Activated naive CD8-positive, alpha-beta T cell (primary cell): ENCODE results near the gene STXBP6.

ENCODE experiments used
- H3K27ac Mint-ChIP-seq: one replicate; pipeline ENCODE4 v1.8.0; 2021; ENCODE audit warnings: mixed read lengths
- H3K27me3 Mint-ChIP-seq: one replicate; pipeline ENCODE4 v1.8.0; 2021; ENCODE audit warnings: mixed read lengths
- H3K36me3 Mint-ChIP-seq: one replicate; pipeline ENCODE4 v1.8.0; 2021; ENCODE audit warnings: mixed read lengths
- H3K4me1 Mint-ChIP-seq: one replicate; pipeline ENCODE4 v1.8.0; 2021; ENCODE audit warnings: low read depth, mixed read lengths
- H3K4me3 Mint-ChIP-seq: one replicate; pipeline ENCODE4 v1.8.0; 2021; ENCODE audit warnings: mild to moderate bottlenecking, mixed read lengths
- H3K9me3 Mint-ChIP-seq: one replicate; pipeline ENCODE4 v1.8.0; 2021; ENCODE audit warnings: low read depth, mixed read lengths

STXBP6 gene

DNA sequence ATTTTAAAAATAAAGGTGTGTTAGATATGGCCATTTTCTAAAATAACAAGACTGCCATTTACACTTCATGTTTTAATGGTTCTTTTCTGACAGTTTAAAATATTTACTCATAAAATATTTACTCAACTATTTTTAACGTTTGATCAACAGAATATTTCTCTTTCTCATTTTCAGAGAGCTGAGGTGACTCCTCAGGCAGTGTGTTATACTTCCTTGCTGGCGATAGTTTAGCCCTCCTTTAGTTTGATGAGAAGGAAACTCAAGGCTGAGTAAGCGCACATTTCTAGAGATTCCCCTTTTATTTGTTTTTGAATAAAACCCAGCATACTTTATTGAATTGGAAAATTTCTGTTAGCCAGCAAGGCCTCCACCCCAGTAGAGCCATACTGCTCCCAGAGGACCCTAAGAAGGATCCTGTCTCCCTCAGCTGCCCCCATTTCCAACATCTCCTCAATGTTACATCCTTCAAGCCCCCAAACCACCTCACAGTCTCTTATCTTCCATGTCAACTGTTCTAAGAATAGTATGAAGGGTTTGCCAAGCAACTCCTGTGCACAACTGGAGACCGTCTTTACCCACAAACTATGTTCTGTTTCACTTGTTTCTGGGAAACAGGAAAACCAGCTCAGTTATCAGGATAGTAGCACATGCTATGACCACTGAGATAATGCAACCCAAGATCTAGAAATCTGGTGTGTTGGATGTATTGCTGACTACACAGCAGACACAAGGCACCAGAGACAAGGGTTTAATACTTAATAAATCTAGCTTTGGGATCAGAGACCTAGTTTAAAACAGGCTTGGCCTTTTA lies 129.5 kb downstream of the STXBP6 start:
- no peak overlapping the region for H3K27ac Mint-ChIP-seq
- H3K36me3 Mint-ChIP-seq: no peaks in the 10 kb centered on the region
- no peaks in the 10 kb centered on the region for H3K9me3 Mint-ChIP-seq
- H3K4me1 Mint-ChIP-seq: no peaks in the 10 kb centered on the region
- H3K27me3 Mint-ChIP-seq: peaks cover 21% of the 10 kb centered on the region
- no peak overlapping the region for H3K4me3 Mint-ChIP-seq

DNA sequence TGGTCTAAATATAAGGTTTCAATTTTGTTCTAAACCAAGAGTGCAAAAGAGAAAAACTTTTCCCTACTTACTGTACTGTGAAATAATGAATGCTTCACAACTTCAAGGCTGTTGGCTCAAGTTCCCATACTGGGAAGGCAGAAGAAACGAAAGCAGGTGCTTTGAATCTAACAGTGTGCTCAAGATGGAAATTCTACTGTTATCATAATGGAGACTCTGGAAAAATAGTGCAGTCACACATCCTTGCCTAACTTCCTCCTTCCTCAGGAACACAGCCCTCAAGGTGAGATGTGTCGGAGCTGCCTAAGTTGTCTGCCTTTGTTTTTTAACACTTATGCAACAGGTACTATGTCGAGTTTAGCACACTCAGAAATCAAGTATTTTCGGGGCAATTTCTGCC lies 131.1 kb downstream of the STXBP6 start:
- H3K9me3 Mint-ChIP-seq: no peaks in the 10 kb centered on the region
- no peaks in the 10 kb centered on the region for H3K4me1 Mint-ChIP-seq
- H3K36me3 Mint-ChIP-seq: no peaks in the 10 kb centered on the region
- peaks cover 17% of the 10 kb centered on the region for H3K27me3 Mint-ChIP-seq
- H3K4me3 Mint-ChIP-seq: no peak overlapping the region
- H3K27ac Mint-ChIP-seq: no peak overlapping the region

DNA sequence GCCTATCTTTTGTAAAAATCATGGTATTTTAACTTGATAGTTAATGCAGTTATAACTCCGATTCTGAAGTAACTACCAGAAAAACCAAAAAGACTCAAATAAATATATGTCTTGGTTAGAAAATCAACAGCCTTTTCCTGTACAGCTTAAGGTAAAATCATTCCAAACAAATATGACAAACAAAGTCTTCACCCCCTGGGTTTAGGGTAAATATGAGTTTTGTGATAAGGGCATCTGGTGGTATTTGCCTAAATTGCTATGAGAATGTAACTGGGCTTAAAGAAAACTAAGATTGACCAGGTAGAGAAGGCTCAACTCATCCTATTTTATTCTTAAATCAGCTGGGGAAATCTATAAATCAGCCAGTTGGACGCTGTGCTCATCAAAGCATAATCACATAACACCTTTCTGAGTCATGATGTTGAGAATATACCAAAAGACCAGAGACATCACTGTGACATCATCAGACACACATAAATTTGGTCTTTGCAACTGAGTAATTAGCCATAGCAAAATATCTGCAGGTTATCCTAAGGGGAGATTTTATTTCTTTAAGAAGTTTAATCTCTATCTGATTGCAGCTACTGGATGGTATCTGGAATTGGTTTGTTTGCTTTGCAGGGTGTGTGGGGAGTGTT lies 133.9 kb downstream of the STXBP6 start:
- Mint-ChIP-seq H3K27me3 (peaks cover 15% of the 10 kb centered on the region), H3K4me3 (no peak overlapping the region), H3K36me3 (no peaks in the 10 kb centered on the region), H3K27ac (no peak overlapping the region), H3K9me3 (no peaks in the 10 kb centered on the region), H3K4me1 (no peaks in the 10 kb centered on the region)

DNA sequence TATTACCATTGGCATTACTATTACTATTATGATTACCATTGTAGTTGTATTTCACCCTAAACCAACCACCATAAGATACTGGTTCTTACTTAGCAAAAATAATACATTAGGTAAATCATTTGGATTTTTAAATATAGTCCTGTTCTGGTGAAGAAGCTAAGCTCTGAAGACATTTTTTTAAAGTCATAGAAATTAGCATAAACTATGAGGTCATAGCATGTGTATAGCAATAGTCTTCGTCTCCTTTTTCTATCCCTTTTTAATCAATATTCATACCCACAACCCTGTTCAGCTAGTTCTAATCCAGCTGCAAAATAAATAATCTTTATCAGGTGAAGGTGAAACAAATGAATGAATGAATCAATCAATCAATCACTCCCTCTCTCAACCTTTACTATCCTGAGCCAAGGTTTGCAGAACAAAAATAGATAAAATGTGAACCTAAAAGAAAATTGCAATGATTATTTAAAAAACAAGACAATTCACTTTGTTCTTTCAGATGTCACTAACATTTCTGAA lies 134.5 kb downstream of the STXBP6 start:
- H3K4me3 Mint-ChIP-seq: no peak overlapping the region
- no peaks in the 10 kb centered on the region for H3K9me3 Mint-ChIP-seq
- H3K4me1 Mint-ChIP-seq: no peaks in the 10 kb centered on the region
- no peak overlapping the region for H3K27ac Mint-ChIP-seq
- no peaks in the 10 kb centered on the region for H3K36me3 Mint-ChIP-seq
- peaks cover 15% of the 10 kb centered on the region for H3K27me3 Mint-ChIP-seq

DNA sequence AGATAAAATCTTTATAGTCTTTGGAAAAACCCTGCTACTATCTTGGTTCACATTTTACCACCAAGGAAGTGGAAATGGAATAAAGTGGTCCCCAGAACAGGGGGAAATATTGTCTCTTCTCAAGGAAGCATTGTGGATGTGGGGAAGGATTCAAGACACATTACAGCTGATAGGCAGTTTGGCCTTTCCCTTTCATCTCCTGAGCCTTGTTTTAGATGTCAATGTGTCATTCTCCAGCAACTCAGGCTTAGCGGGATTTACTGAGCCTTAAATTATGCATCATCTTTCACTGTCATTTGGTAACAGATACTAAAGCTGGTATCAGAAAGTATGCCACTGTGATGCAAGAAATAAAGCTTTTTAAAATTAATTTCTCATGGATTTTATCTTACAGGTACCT lies 136.2 kb downstream of the STXBP6 start:
- Mint-ChIP-seq H3K27me3 (peaks cover 18% of the 10 kb centered on the region), H3K9me3 (no peaks in the 10 kb centered on the region), H3K27ac (no peak overlapping the region), H3K36me3 (no peaks in the 10 kb centered on the region), H3K4me3 (no peak overlapping the region), H3K4me1 (no peaks in the 10 kb centered on the region)

DNA sequence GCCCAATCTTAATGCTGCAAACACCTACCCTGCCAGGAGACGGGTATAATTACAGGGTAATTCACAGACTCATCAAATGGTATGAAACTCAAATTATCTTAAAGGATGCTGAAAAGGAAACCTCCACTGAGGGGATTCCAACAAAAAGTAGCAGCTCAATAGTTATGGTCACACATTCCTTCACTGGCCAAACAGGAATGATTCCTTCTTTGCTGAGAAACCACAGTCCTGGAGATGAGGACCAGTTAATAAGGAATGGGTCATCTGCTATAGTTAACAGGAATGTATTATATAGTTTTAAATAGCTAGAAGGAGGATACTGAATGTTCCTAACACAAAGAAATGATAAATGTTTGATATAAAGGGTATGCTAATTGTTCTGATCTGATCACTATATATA lies 136.9 kb downstream of the STXBP6 start:
- no peaks in the 10 kb centered on the region for H3K9me3 Mint-ChIP-seq
- H3K4me1 Mint-ChIP-seq: no peaks in the 10 kb centered on the region
- H3K27me3 Mint-ChIP-seq: peaks cover 16% of the 10 kb centered on the region
- H3K36me3 Mint-ChIP-seq: no peaks in the 10 kb centered on the region
- no peak overlapping the region for H3K4me3 Mint-ChIP-seq
- H3K27ac Mint-ChIP-seq: no peak overlapping the region

DNA sequence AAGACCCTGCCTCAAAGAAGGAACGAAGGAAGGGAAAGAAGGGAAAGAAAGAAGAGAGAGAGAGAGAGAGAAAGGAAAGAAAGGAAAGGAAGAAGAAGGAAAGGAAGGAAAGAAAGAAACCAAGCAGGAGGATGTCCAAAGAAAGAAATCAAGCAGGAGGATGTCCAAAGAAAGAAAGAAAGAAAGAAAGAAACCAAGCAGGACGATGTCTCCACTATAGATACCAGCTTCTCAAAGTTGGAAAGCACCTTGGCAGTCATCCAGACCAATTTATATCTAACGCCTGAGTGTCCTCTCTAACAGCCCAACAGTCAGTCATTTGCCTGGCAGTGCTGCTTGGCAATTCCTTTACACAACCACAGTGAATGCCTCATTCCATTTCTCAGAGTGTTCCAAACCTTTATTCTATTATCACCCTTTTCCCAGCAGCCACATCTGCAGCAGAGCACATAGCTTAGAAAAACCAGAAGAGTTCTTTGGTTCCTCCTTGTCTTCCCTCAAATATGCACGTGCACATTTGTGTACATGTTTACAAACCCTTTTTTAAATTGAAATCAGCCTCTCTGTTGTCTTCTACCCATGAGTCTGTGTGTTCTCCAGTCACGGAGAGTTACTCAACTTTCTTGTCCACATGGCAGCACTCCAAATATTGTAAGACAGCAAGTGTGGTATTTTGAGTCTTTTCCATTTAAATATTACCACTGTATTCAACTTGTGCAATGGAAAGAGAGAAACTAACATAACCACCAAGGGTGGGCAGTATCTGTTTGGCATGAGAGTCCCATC lies 138.4 kb downstream of the STXBP6 start:
- Mint-ChIP-seq H3K4me1 (no peaks in the 10 kb centered on the region), H3K9me3 (no peaks in the 10 kb centered on the region), H3K27me3 (peaks cover 13% of the 10 kb centered on the region), H3K36me3 (no peaks in the 10 kb centered on the region), H3K27ac (no peak overlapping the region), H3K4me3 (no peak overlapping the region)

DNA sequence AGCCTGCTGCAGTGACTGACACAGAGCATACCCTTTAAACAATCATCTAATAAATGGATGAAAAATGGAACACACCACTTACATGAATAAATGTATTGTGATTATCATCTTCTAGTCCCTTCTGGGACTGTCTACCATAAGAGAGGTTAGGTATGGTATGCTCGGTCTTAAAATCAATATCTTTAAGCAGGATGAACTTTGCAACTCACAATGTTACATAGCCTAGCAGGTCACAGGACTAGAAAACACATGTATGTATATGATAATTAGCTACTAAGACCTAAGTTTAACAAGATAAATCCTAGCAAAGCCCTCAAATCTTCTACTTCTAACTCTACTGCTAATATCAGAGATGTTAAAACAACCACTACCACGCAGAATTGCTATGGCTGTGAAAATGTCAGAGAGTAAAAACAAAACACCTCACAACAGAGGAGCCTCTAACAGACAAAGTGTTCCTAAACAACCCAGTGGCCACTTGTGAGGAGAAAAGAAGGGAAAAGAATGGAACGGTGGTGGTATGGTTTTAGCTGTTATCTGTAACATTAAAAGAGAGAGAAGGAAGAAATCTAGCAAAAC lies 139.4 kb downstream of the STXBP6 start:
- H3K4me1 Mint-ChIP-seq: no peaks in the 10 kb centered on the region
- H3K4me3 Mint-ChIP-seq: no peak overlapping the region
- H3K36me3 Mint-ChIP-seq: no peaks in the 10 kb centered on the region
- peaks cover 8% of the 10 kb centered on the region for H3K27me3 Mint-ChIP-seq
- no peak overlapping the region for H3K27ac Mint-ChIP-seq
- H3K9me3 Mint-ChIP-seq: no peaks in the 10 kb centered on the region

DNA sequence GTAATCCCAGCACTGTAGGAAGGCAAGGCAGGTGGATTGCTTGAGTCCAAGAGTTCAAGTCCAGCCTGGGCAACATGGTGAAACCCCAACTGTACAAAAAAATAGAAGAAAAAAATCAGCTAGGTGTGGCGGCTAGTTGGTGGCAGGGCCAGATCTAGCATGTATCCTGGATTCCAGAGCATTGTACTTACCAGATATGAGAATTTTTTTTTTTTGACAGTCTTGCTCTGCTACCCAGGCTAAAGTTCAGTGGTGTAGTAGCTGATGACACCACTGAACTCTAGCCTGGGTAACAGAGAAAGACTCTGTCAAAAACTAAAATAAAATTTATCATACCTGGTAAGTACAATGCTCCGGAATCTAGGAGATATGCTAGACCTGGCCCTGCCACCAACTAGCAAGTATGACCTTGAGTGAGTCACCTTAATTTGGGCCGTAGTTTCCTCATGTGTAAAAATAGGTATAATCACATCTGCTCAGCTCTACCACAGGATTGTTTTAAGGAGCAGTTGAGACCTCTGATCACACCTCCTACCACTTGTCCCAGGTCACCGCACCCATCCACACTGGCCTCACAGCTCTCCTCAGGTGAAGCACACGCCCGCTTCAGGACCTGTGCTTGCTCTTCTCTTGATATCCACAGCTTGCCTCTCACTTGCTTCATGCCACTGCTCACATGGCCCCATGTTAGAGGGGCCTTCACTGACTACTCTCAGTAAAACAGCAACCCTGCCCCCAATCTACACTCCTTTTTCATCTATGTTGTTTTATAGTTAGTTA lies 140.2 kb downstream of the STXBP6 start:
- Mint-ChIP-seq H3K4me3 (no peak overlapping the region), H3K9me3 (no peaks in the 10 kb centered on the region), H3K36me3 (no peaks in the 10 kb centered on the region), H3K27me3 (peaks cover 8% of the 10 kb centered on the region), H3K4me1 (no peaks in the 10 kb centered on the region), H3K27ac (no peak overlapping the region)

DNA sequence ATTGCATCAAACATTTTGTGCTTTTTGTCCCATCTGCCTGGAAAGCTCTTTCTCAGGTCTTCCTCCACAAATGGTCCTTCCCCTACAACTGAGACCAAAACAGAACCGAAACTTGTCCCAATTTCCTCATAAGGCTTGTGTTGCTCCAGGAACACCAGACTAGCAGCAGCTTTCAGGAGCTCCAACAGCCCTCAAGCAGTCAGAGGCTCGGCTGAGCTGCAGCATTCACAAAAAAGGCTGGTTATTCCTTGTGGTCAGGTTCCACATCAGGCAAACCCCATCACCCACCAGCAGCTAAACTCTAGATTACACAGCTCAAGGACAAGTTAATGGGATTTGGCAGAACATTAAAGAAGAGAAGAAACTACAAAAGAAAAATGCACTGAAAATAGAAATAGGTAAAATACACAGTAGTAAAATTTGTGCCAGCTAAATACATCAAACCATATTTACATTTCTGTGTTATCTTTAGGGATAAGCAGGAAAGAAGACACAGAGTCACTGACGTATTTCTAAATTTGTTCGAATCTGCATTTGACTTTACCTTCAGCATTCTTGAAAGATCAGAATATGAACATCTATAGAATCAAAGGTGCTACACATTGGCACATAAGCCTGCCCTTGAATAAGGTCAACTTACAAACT lies 141.2 kb downstream of the STXBP6 start:
- no peaks in the 10 kb centered on the region for H3K9me3 Mint-ChIP-seq
- no peaks in the 10 kb centered on the region for H3K36me3 Mint-ChIP-seq
- no peaks in the 10 kb centered on the region for H3K4me1 Mint-ChIP-seq
- H3K27me3 Mint-ChIP-seq: peaks cover 8% of the 10 kb centered on the region
- H3K27ac Mint-ChIP-seq: no peak overlapping the region
- no peak overlapping the region for H3K4me3 Mint-ChIP-seq

DNA sequence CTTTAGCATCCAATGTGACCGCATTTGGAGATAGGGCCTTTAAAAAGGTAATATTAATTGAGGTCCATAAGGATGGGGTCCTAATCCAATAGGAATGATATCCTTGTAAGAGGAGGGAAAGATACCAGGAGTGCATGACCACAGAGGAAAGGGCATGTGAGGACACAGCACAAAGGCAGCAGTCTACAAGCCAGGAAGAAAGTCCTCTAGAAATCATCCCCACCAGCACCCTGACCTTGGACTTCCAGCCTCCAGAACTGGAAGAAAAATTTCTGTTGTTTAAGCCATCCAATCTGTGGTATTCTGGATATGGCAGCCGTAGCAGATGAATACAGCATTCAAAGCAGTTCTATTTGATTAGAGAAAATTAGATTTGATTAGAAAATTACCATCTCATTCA lies 145.4 kb downstream of the STXBP6 start:
- H3K4me1 Mint-ChIP-seq: no peaks in the 10 kb centered on the region
- no peaks in the 10 kb centered on the region for H3K36me3 Mint-ChIP-seq
- H3K9me3 Mint-ChIP-seq: no peaks in the 10 kb centered on the region
- H3K27ac Mint-ChIP-seq: no peak overlapping the region
- H3K27me3 Mint-ChIP-seq: peaks cover 3% of the 10 kb centered on the region
- H3K4me3 Mint-ChIP-seq: no peak overlapping the region

DNA sequence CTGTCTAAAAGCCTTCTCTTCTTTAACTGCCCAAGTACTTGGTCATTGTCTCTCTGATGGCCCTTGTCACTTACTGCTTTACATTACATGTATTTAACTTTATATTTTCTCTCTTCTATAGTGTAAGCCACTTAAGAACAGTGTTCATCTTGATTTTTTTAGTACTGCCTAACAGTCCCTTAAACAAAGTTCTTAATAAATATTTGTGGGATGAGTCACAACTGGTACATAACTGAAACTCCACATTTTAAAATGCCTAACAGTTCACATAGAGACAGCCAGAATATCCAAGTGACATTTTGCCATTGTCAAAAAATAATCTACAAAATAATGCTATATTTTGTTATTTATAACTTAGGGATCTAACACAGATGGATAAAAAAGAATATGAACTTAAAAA lies 146.6 kb downstream of the STXBP6 start:
- H3K4me3 Mint-ChIP-seq: no peak overlapping the region
- H3K4me1 Mint-ChIP-seq: no peaks in the 10 kb centered on the region
- H3K27me3 Mint-ChIP-seq: peaks cover 3% of the 10 kb centered on the region
- no peaks in the 10 kb centered on the region for H3K36me3 Mint-ChIP-seq
- no peaks in the 10 kb centered on the region for H3K9me3 Mint-ChIP-seq
- no peak overlapping the region for H3K27ac Mint-ChIP-seq

DNA sequence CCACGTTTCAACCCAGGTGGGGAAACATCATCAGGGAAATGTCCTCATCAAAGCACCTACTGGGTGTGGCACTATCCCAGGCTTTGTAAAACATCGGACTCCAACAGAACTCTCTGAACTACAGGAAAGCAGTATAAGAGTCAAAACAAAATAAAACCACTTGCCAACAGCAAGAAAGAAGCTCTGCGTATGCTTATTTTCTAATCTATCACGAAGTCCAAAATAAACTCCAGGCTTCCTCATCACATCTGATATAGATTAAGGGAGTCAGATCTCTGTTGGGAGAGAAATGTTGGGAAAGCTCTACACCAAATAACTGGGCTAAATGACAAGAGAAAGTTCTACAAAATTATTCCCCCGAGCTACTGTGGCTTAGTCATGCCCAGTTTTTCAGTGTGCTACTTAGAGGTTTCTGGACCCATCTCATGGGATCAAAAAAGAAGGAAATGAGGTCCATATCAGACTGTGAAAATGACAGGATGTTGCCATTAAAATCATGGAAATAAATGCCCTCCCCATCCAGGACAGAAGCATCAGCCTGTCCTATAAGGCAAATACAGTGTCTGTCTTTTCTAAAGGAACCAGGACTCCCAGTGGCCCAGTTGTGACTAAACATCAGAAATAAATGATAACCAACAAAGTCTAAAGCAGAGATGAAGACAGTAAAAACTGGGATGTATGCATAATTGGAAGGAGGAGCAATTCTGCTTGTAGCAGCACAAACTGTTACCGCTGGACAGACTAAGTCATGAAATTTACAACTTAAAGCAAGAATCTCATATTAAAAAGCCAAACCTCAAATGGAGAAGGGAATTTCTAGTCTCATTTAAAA lies 149.5 kb downstream of the STXBP6 start:
- Mint-ChIP-seq H3K9me3 (no peaks in the 10 kb centered on the region), H3K27me3 (peaks cover 6% of the 10 kb centered on the region), H3K4me1 (no peaks in the 10 kb centered on the region), H3K27ac (no peak overlapping the region), H3K4me3 (no peak overlapping the region), H3K36me3 (no peaks in the 10 kb centered on the region)
